CD8-positive, alpha-beta memory T cell (primary cell): ENCODE data around the gene PITRM1. TPM values are rescaled to one million over a fixed set of nuclear protein-coding genes. Genes with fewer than 3 reads are reported as not detected.
"Not testable (repeated sequence)": the region's sequence is repeated elsewhere in the genome, so short reads cannot be mapped to it uniquely, and the experiment has no call there.

Experiments
- CTCF ChIA-PET: fragments of 350-600 bp; sonication (Branson Sonifier 250); formaldehyde crosslinking; loops from one replicate; lab custom pipeline; 2021; ENCODE audit warnings: antibody characterized with exemption; lab: Charles Lee
- POLR2A ChIA-PET: fragments of 350-600 bp; sonication (Branson Sonifier 250); formaldehyde crosslinking; loops from one replicate; lab custom pipeline; 2021; ENCODE audit warnings: antibody characterized with exemption; lab: Charles Lee
- DNase-seq, 5 donors: peaks; one replicate each; pipeline versions ENCODE4 v3.0.0 to v3.0.0-alpha.2; 2020 to 2022; ENCODE audit warnings: mixed read lengths in 1 of 5
- H3K27ac ChIP-seq: one replicate; pipeline ENCODE4 v1.7.0; 2013; ENCODE audit warnings: low read depth, mild to moderate bottlenecking, low read length, moderate library complexity
- H3K27me3 ChIP-seq: 2 replicates; pipeline ENCODE4 v1.7.0; 2013; ENCODE audit warnings: low read length, mild to moderate bottlenecking; ENCODE audit not compliant: insufficient read depth, poor library complexity, severe bottlenecking
- H3K36me3 ChIP-seq: 2 replicates; pipeline ENCODE4 v1.7.0; 2013; ENCODE audit warnings: mild to moderate bottlenecking, low read length, moderate library complexity; ENCODE audit not compliant: insufficient read depth
- H3K4me1 ChIP-seq: 2 replicates; pipeline ENCODE4 v1.7.0; 2013; ENCODE audit warnings: mild to moderate bottlenecking, low read length, moderate library complexity; ENCODE audit not compliant: insufficient read depth
- H3K4me3 ChIP-seq: 2 replicates; pipeline ENCODE4 v1.7.0; 2013; ENCODE audit warnings: mild to moderate bottlenecking, low read length
- H3K9me3 ChIP-seq: 2 replicates; pipeline ENCODE4 v1.7.0; 2013; ENCODE audit warnings: mild to moderate bottlenecking, low read length
- H3K27ac Mint-ChIP-seq, 8 donors: one replicate each; pipeline ENCODE4 v1.8.0; 2020 to 2021; ENCODE audit warnings: mixed read lengths in 8 of 8, mild to moderate bottlenecking in 6 of 8, inconsistent platforms in 3 of 8, moderate library complexity in 3 of 8
- H3K27me3 Mint-ChIP-seq, 2 donors: one replicate each; pipeline ENCODE4 v1.8.0; 2020 to 2021; ENCODE audit warnings: mixed read lengths in 2 of 2, mild to moderate bottlenecking in 1 of 2, moderate library complexity in 1 of 2
- H3K36me3 Mint-ChIP-seq, 3 donors: one replicate each; pipeline ENCODE4 v1.8.0; 2020 to 2021; ENCODE audit warnings: mixed read lengths in 3 of 3, inconsistent platforms in 1 of 3, mild to moderate bottlenecking in 1 of 3
- H3K4me1 Mint-ChIP-seq, 3 donors: one replicate each; pipeline ENCODE4 v1.8.0; 2020 to 2021; ENCODE audit warnings: mixed read lengths in 3 of 3, inconsistent platforms in 1 of 3, mild to moderate bottlenecking in 1 of 3
- H3K4me3 Mint-ChIP-seq, 7 donors: one replicate each; pipeline ENCODE4 v1.8.0; 2020 to 2021; ENCODE audit warnings: mixed read lengths in 7 of 7, mild to moderate bottlenecking in 6 of 7, moderate library complexity in 4 of 7, inconsistent platforms in 2 of 7
- H3K9me3 Mint-ChIP-seq, 5 donors: one replicate each; pipeline ENCODE4 v1.8.0; 2020 to 2022; ENCODE audit warnings: mixed read lengths in 5 of 5, mild to moderate bottlenecking in 3 of 5, moderate library complexity in 2 of 5, inconsistent platforms in 1 of 5
- polyA plus RNA-seq: library from polyadenylated mRNA; unstranded; fragments of 300-500 nt; fragmentation: Illumina TruSeq; gene quantifications from one replicate; pipeline ENCODE4 v1.2.3, GENCODE V29; 2021
- total RNA-seq, 2 experiments: library from RNA; stranded (reverse); gene quantifications; one replicate each; pipeline ENCODE4 v1.2.3, GENCODE V29; 2021

PITRM1 gene
- total RNA-seq (100 to 1,000 TPM; 132 TPM), polyA plus RNA-seq (49.1 TPM)

GRCh38 chr10:3172446-3173170 is at the start of gene PITRM1:
PITRM1 (minus strand) TSS chr10:3172782; CDS start chr10:3172772, 10 bp downstream.
- H3K36me3 Mint-ChIP-seq, result peaks cover 0 to 33% (median 4%) of the 10 kb centered on the region in 3 donors
- POLR2A ChIA-PET, result interaction anchor here (0.7 to 1.2 kb wide), 2 partner anchors 613 to 655 kb away, joined by 5 read pairs; partner anchors contain the start of gene KLF6
- peak within 1 kb of the TSS; percentile 86 for H3K4me3 ChIP-seq
- H3K4me1 ChIP-seq, result peaks cover 11% of the 10 kb centered on the region
- H3K27ac Mint-ChIP-seq, result peak within 1 kb of the TSS; percentile 38 to 96 (median 90)
- CTCF ChIA-PET, result interaction anchor here (0.7 to 1.6 kb wide), 3 partner anchors 21 to 28 kb away, joined by 3 to 4 read pairs (median 3); no protein-coding TSS in a partner anchor
- peaks cover 23% of the 10 kb centered on the region for H3K36me3 ChIP-seq
- no peaks in the 10 kb centered on the region for H3K9me3 ChIP-seq
- peaks cover 10 to 37% (median 26%) of the 10 kb centered on the region in 3 donors for H3K4me1 Mint-ChIP-seq
- H3K27ac ChIP-seq, result peak within 1 kb of the TSS; percentile 90
- peak within 1 kb of the TSS; percentile 67 to 91 (median 87) for H3K4me3 Mint-ChIP-seq
- H3K9me3 Mint-ChIP-seq, result no peaks in the 10 kb centered on the region
- no peaks in the 10 kb centered on the region for H3K27me3 ChIP-seq
- peak; percentile 98 to 100 (median 99) for DNase-seq
- H3K27me3 Mint-ChIP-seq, result peaks cover 0 to 3% of the 10 kb centered on the region in 2 donors

DNA sequence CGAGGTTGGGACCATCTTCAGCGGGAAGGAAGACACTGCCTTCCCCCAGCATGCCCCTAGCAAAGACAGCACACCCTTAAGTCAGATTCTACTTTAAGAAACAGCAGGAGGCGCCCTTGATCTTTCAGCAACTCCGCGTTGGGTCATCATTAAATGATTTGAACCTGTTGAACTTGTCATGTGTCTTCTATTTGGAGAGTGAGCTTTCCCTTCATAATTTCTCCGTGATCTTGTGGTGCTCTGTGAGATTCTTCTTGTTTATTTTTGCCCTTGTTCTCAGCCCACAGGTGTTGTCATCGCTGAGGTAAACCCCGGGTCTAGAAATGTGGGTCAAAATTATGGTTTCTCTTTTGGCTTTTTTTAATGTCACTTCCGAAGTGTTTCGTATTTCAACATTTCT is 49.5 kb upstream of the PITRM1 start:
- no peak overlapping the region for H3K4me3 Mint-ChIP-seq
- H3K27ac Mint-ChIP-seq, result peak overlapping the region in 1 of 8 donors; percentile 35
- POLR2A ChIA-PET, result no interaction called here
- H3K9me3 Mint-ChIP-seq, result no peaks in the 10 kb centered on the region
- H3K4me1 ChIP-seq, result no peaks in the 10 kb centered on the region
- peaks cover 0 to 2% (median 0%) of the 10 kb centered on the region in 3 donors for H3K36me3 Mint-ChIP-seq
- peaks cover 4 to 8% (median 7%) of the 10 kb centered on the region in 3 donors for H3K4me1 Mint-ChIP-seq
- no peaks in the 10 kb centered on the region for H3K36me3 ChIP-seq
- no peak overlapping the region for H3K27ac ChIP-seq
- DNase-seq, result peak in 1 of 5 donors; percentile 38
- peaks cover 0 to 3% of the 10 kb centered on the region in 2 donors for H3K27me3 Mint-ChIP-seq
- no peaks in the 10 kb centered on the region for H3K27me3 ChIP-seq
- CTCF ChIA-PET, result interaction anchor here (1.9 kb wide), 1 partner anchor 24 kb away, joined by 9 read pairs; no protein-coding TSS in a partner anchor
- no peak overlapping the region for H3K4me3 ChIP-seq
- H3K9me3 ChIP-seq, result no peaks in the 10 kb centered on the region

GRCh38 chr10:3221601-3222000 is 49.0 kb upstream of the PITRM1 start:
- H3K9me3 ChIP-seq, H3K36me3 ChIP-seq, H3K27me3 ChIP-seq, DNase-seq, POLR2A ChIA-PET, H3K4me1 ChIP-seq, H3K4me1 Mint-ChIP-seq, H3K4me3 ChIP-seq, H3K27me3 Mint-ChIP-seq, H3K27ac ChIP-seq, H3K36me3 Mint-ChIP-seq, H3K9me3 Mint-ChIP-seq: not testable (repeated sequence)
- peak overlapping the region in 1 of 7 donors; percentile 8 for H3K4me3 Mint-ChIP-seq
- CTCF ChIA-PET, result interaction anchor here (1.9 kb wide), 1 partner anchor 24 kb away, joined by 9 read pairs; no protein-coding TSS in a partner anchor
- peak overlapping the region in 4 of 8 donors; percentile 35 to 78 (median 56) for H3K27ac Mint-ChIP-seq

- Histone ChIP-seq H3K4me3 (no peak overlapping the region), H3K36me3 (no peaks in the 10 kb centered on the region), H3K27ac (no peak overlapping the region), H3K4me1 (no peaks in the 10 kb centered on the region), H3K27me3 (no peaks in the 10 kb centered on the region), H3K9me3 (no peaks in the 10 kb centered on the region)
- POLR2A ChIA-PET, result no interaction called here
- peaks cover 0 to 3% of the 10 kb centered on the region in 2 donors for H3K27me3 Mint-ChIP-seq
- no peak for DNase-seq
- peaks cover 3 to 8% (median 7%) of the 10 kb centered on the region in 3 donors for H3K4me1 Mint-ChIP-seq
- peak overlapping the region in 3 of 8 donors; percentile 42 to 71 (median 66) for H3K27ac Mint-ChIP-seq
- CTCF ChIA-PET, result interaction anchor here (0.8 kb wide), 1 partner anchor 23 kb away, joined by 4 read pairs; no protein-coding TSS in a partner anchor
- H3K36me3 Mint-ChIP-seq, result peaks cover 0 to 2% (median 0%) of the 10 kb centered on the region in 3 donors
- H3K4me3 Mint-ChIP-seq, result peak overlapping the region in 1 of 7 donors; percentile 24
- H3K9me3 Mint-ChIP-seq, result no peaks in the 10 kb centered on the region
These were observed 48.3 kb upstream of the PITRM1 start for GRCh38 chr10:3220853-3221252.

- H3K4me3 Mint-ChIP-seq, H3K9me3 ChIP-seq, H3K4me1 Mint-ChIP-seq, H3K27me3 Mint-ChIP-seq, H3K4me1 ChIP-seq, H3K36me3 ChIP-seq, H3K36me3 Mint-ChIP-seq, CTCF ChIA-PET, H3K27me3 ChIP-seq, H3K4me3 ChIP-seq, H3K27ac ChIP-seq, POLR2A ChIA-PET, H3K27ac Mint-ChIP-seq, H3K9me3 Mint-ChIP-seq, DNase-seq: not testable (repeated sequence)
These were observed 46.5 kb upstream of the PITRM1 start for GRCh38 chr10:3219021-3219628.

GRCh38 chr10:3217853-3218252 is 45.3 kb upstream of the PITRM1 start:
- Histone ChIP-seq H3K9me3 (no peaks in the 10 kb centered on the region), H3K36me3 (no peaks in the 10 kb centered on the region), H3K4me3 (no peak overlapping the region), H3K4me1 (no peaks in the 10 kb centered on the region), H3K27ac (no peak overlapping the region), H3K27me3 (no peaks in the 10 kb centered on the region)
- Mint-ChIP-seq H3K4me1 (peaks cover 3 to 8% (median 7%) of the 10 kb centered on the region in 3 donors), H3K36me3 (peaks cover 0 to 2% (median 0%) of the 10 kb centered on the region in 3 donors), H3K9me3 (no peaks in the 10 kb centered on the region), H3K27ac (no peak overlapping the region), H3K27me3 (peaks cover 0 to 3% of the 10 kb centered on the region in 2 donors), H3K4me3 (no peak overlapping the region)
- ChIA-PET POLR2A (no interaction called here), CTCF (no interaction called here)
- DNase-seq, result no peak

DNA sequence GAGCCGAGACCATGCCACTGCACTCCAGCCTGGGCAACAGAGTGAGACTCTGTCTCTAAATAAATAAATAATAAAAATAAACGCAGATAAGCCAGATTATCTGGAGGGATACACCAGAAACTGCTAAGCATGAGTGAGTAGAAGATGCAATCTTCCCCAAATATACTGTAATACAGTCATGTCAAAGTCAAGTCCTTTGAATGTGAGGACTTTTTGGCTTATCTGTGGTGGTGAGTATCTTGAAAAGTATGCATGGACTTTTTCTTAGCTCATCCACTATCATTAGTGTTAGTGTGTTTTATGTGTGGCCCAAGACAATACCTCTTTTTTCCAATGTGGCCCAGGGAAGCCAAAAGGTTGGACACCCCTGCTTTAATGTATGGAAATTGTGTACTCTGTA is 44.7 kb upstream of the PITRM1 start:
- no peaks in the 10 kb centered on the region for H3K9me3 ChIP-seq
- no peak overlapping the region for H3K27ac ChIP-seq
- H3K4me3 ChIP-seq, result no peak overlapping the region
- DNase-seq, result no peak
- Mint-ChIP-seq H3K27me3 (peaks cover 0 to 3% of the 10 kb centered on the region in 2 donors), H3K4me1 (peaks cover 3 to 8% (median 7%) of the 10 kb centered on the region in 3 donors), H3K4me3 (no peak overlapping the region), H3K9me3 (no peaks in the 10 kb centered on the region), H3K36me3 (peaks cover 0 to 2% (median 0%) of the 10 kb centered on the region in 3 donors), H3K27ac (no peak overlapping the region)
- H3K4me1 ChIP-seq, result no peaks in the 10 kb centered on the region
- ChIA-PET POLR2A (no interaction called here), CTCF (no interaction called here)
- no peaks in the 10 kb centered on the region for H3K36me3 ChIP-seq
- H3K27me3 ChIP-seq, result no peaks in the 10 kb centered on the region
